Posterior cingulate gyrus (tissue), 11 donors: ENCODE results near the gene MED27.
"Not testable (repeated sequence)": the region's sequence is repeated elsewhere in the genome, so short reads cannot be mapped to it uniquely, and the experiment has no call there.

ENCODE experiments used
- DNase-seq, 10 donors: peaks; one replicate each; pipeline versions ENCODE4 v3.0.0 to v3.0.0-alpha.2; 2020 to 2021; ENCODE audit warnings: mixed read lengths in 3 of 10
- intact Hi-C: fragments of 100-400 bp; cut with DNase I; formaldehyde crosslinking; loops from one replicate; pipeline ENCODE4 v1.15.1; 2023

Gene MED27

GRCh38 chr9:132078699-132079356 lies 839 bp downstream of the MED27 start:
- DNase-seq, result peak in 1 of 10 donors; percentile 71
- intact Hi-C loops, result loop anchor here (10.0 kb wide), 2 partner anchors 86 to 156 kb away; partner anchors contain the start of gene NTNG2

GRCh38 chr9:132077881-132078698 lies 1.6 kb downstream of the MED27 start:
- peak in 4 of 10 donors; percentile 28 to 77 (median 36) for DNase-seq
- intact Hi-C loops, result loop anchor here (10.0 kb wide), 2 partner anchors 87 to 157 kb away; partner anchors contain the start of gene NTNG2

GRCh38 chr9:132075853-132076252 lies 3.8 kb downstream of the MED27 start:
- no peak for DNase-seq
- intact Hi-C loops, result loop anchor here (10.0 kb wide), 2 partner anchors 89 to 159 kb away; partner anchors contain the start of gene NTNG2

- intact Hi-C loops, result loop anchor here (10.0 kb wide), 2 partner anchors 90 to 160 kb away; partner anchors contain the start of gene NTNG2
These were observed 4.9 kb downstream of the MED27 start for GRCh38 chr9:132074736-132075135.

GRCh38 chr9:132071847-132072507 lies 7.7 kb downstream of the MED27 start:
- intact Hi-C loops, result loop anchor here (10.0 kb wide), 2 partner anchors 93 to 163 kb away; partner anchors contain the start of gene NTNG2
- no peak for DNase-seq

More at GRCh38 chr9:132074736-132075135, 4.9 kb downstream of the MED27 start:
- DNase-seq, result no peak

- no peak for DNase-seq
- intact Hi-C loops, result no loop called here
These were observed 10.4 kb downstream of the MED27 start for GRCh38 chr9:132069046-132069898.

- DNase-seq, result peak; percentile 35 to 96 (median 70)
These were observed 11.1 kb downstream of the MED27 start for GRCh38 chr9:132068605-132069004.

GRCh38 chr9:132066511-132066910 lies 13.2 kb downstream of the MED27 start:
- intact Hi-C loops, result no loop called here
- DNase-seq, result peak in 1 of 10 donors; percentile 65

More at GRCh38 chr9:132068605-132069004, 11.1 kb downstream of the MED27 start:
- intact Hi-C loops, result no loop called here

- intact Hi-C loops, result no loop called here
- DNase-seq, result peak in 1 of 10 donors; percentile 62
These were observed 13.6 kb downstream of the MED27 start for GRCh38 chr9:132066057-132066456.

GRCh38 chr9:132063281-132063680 lies 16.4 kb downstream of the MED27 start:
- intact Hi-C loops, result no loop called here

GRCh38 chr9:132062806-132063205 lies 16.9 kb downstream of the MED27 start:
- intact Hi-C loops, result no loop called here
- DNase-seq, result no peak

More at GRCh38 chr9:132063281-132063680, 16.4 kb downstream of the MED27 start:
- no peak for DNase-seq

- DNase-seq, result peak in 1 of 10 donors; percentile 46
- intact Hi-C loops, result no loop called here
These were observed 18.1 kb downstream of the MED27 start for GRCh38 chr9:132061526-132061925.

GRCh38 chr9:132059361-132059760 lies 20.3 kb downstream of the MED27 start:
- DNase-seq, result peak in 4 of 10 donors; percentile 19 to 89 (median 54)
- intact Hi-C loops, result no loop called here

- DNase-seq, intact Hi-C loops: not testable (repeated sequence)
These were observed 21.4 kb downstream of the MED27 start for GRCh38 chr9:132058226-132058625.

- DNase-seq, result no peak
- intact Hi-C loops, result no loop called here
These were observed 22.7 kb downstream of the MED27 start for GRCh38 chr9:132056717-132057560.

GRCh38 chr9:132055756-132056155 lies 23.9 kb downstream of the MED27 start:
- DNase-seq, result no peak
- intact Hi-C loops, result no loop called here

- intact Hi-C loops, result no loop called here
- peak in 2 of 10 donors; percentile 41 to 60 for DNase-seq
These were observed 25.6 kb downstream of the MED27 start for GRCh38 chr9:132054024-132054423.

- intact Hi-C loops, result no loop called here
- DNase-seq, result no peak
These were observed 29.8 kb downstream of the MED27 start for GRCh38 chr9:132049900-132050299.
